Uterus (tissue), 2 donors: Measurements from ENCODE around the gene ABCB10.

Experiments used
- CTCF ChIP-seq, 4 experiments: fragments of 200-600 bp in 2 of 4; fragments of 450-650 bp in 2 of 4; sonication (generic) in 2 of 4; IDR thresholded peaks; one replicate each; pipeline ENCODE4 v1.5.1; 2016 to 2019; ENCODE audit warnings: antibody characterized with exemption in 4 of 4, mild to moderate bottlenecking in 2 of 4, moderate library complexity in 1 of 4
- POLR2A ChIP-seq, 2 donors: fragments of 450-650 bp; IDR thresholded peaks; one replicate each; pipeline ENCODE4 v1.6.1; 2016; ENCODE audit warnings: antibody characterized with exemption in 2 of 2, mild to moderate bottlenecking in 1 of 2, moderate library complexity in 1 of 2

- TF ChIP-seq CTCF (IDR thresholded peaks at IDR 0.05) (no peak), POLR2A (IDR thresholded peaks at IDR 0.05) (no peak)
Observed at GRCh38 chr1:229563241-229563640, 4.7 kb upstream of the ABCB10 start.
